Right atrium auricular region (tissue), 2 donors: ENCODE results near the gene UQCC3. TPM values are rescaled to one million over a fixed set of nuclear protein-coding genes. Genes with fewer than 3 reads are reported as not detected.

Experiments
- DNase-seq: peaks from one replicate; pipeline ENCODE4 v3.0.0-alpha.2; 2019; ENCODE audit warnings: low spot score
- H3K27ac ChIP-seq, 2 donors: fragments of 200-600 bp; sonication (generic); 1 replicate in 1 of 2; 2 replicates in 1 of 2; pipeline ENCODE4 v1.5.1; 2016 to 2019
- H3K27me3 ChIP-seq, 2 donors: fragments of 200-600 bp; sonication (generic); one replicate each; pipeline versions ENCODE4 v1.5.1 to v1.6.0; 2017 to 2019
- H3K36me3 ChIP-seq: fragments of 200-600 bp; sonication (generic); one replicate; pipeline ENCODE4 v1.5.1; 2016
- H3K4me1 ChIP-seq, 2 donors: fragments of 200-600 bp; sonication (generic); one replicate each; pipeline versions ENCODE4 v1.5.1 to v1.6.0; 2017 to 2019
- H3K4me3 ChIP-seq, 2 donors: fragments of 200-600 bp; sonication (generic); 1 replicate in 1 of 2; 2 replicates in 1 of 2; pipeline ENCODE4 v1.5.1; 2017 to 2019; ENCODE audit warnings: mild to moderate bottlenecking in 1 of 2, moderate library complexity in 1 of 2
- H3K9me3 ChIP-seq, 2 donors: fragments of 200-600 bp; sonication (generic); one replicate each; pipeline ENCODE4 v1.5.1; 2019
- total RNA-seq, 2 donors: library from RNA; depleted of rRNA; stranded (reverse); fragments of >200 nt; gene quantifications; one replicate each; pipeline ENCODE4 v1.1.0, GENCODE V29; 2016
- TF ChIP-seq, protein P1 (sequence below), 2 donors: fragments of 200-600 bp; sonication (generic); IDR thresholded peaks; one replicate each; pipeline ENCODE4 v1.5.1; 2019; ENCODE audit warnings: antibody characterized with exemption in 2 of 2

The UQCC3 gene, protein sequence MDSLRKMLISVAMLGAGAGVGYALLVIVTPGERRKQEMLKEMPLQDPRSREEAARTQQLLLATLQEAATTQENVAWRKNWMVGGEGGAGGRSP
- total RNA-seq = 1 to 10 TPM; 5.0 to 8.7 TPM

DNA sequence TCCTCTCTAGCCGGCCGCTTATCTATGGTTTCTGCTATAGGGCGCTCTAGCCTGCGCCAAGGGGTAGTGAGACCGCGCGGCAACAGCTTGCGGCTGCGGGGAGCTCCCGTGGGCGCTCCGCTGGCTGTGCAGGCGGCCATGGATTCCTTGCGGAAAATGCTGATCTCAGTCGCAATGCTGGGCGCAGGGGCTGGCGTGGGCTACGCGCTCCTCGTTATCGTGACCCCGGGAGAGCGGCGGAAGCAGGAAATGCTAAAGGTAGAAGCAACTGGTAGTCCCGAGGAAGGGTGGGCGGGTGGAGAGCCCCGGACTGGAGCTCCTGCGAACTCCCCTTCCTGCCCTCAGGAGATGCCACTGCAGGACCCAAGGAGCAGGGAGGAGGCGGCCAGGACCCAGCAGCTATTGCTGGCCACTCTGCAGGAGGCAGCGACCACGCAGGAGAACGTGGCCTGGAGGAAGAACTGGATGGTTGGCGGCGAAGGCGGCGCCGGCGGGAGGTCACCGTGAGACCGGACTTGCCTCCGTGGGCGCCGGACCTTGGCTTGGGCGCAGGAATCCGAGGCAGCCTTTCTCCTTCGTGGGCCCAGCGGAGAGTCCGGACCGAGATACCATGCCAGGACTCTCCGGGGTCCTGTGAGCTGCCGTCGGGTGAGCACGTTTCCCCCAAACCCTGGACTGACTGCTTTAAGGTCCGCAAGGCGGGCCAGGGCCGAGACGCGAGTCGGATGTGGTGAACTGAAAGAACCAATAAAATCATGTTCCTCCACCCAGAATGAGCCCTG, at the start of gene UQCC3, which contains the start of gene LBHD1:
Gene UQCC3 (plus strand): TSS at position 66 of the 782 bp plus-strand sequence. CDS start 73 bp downstream, at position 139.
Gene LBHD1 (minus strand): TSS at position 660 of the 782 bp plus-strand sequence. CDS start 2,236 bp downstream, outside the sequence.
- DNase-seq = peak; percentile 81
- peak within 1 kb of the TSS; percentile 74 to 83 for H3K27ac ChIP-seq
- no peaks in the 10 kb centered on the region for H3K27me3 ChIP-seq
- TF ChIP-seq, protein P1, sequence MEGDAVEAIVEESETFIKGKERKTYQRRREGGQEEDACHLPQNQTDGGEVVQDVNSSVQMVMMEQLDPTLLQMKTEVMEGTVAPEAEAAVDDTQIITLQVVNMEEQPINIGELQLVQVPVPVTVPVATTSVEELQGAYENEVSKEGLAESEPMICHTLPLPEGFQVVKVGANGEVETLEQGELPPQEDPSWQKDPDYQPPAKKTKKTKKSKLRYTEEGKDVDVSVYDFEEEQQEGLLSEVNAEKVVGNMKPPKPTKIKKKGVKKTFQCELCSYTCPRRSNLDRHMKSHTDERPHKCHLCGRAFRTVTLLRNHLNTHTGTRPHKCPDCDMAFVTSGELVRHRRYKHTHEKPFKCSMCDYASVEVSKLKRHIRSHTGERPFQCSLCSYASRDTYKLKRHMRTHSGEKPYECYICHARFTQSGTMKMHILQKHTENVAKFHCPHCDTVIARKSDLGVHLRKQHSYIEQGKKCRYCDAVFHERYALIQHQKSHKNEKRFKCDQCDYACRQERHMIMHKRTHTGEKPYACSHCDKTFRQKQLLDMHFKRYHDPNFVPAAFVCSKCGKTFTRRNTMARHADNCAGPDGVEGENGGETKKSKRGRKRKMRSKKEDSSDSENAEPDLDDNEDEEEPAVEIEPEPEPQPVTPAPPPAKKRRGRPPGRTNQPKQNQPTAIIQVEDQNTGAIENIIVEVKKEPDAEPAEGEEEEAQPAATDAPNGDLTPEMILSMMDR (IDR thresholded peaks at IDR 0.05) = peak in 1 of 2 donors; percentile 15
- peaks cover 16% of the 10 kb centered on the region for H3K36me3 ChIP-seq
- peak within 1 kb of the TSS; percentile 63 to 79 for H3K4me3 ChIP-seq
- no peaks in the 10 kb centered on the region for H3K9me3 ChIP-seq
- peaks cover 0 to 34% of the 10 kb centered on the region in 2 donors for H3K4me1 ChIP-seq

DNA sequence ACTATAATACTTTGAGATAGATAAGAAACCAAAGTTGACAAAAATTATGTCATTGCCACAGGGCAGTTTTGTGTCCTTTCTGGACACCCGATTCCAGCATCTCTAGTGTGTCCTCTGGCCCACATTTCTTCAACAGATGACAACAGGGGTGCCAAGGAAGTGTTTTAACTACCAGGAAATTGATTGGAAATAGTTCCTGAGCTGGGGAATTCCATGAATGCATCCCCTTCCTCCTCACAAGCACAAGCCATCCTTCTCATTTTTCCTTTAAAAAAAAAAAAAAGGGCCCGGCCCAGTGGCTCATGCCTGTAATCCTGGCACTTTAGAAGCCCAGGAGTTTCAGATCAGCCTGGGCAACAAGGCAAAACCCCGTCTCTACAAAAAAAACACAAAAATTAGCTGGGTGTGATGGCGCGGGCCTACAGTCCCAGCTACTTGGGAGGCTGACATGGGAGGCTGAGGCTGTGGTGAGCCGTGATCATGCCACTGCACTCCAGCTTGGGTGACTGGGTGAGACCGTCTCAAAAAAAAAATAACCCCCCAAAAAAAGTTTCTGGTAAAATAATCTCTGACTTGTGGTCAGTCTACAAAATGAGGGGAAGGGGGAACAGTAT, 48.9 kb upstream of the UQCC3 start:
- DNase-seq = no peak
- TF ChIP-seq, protein P1 (IDR thresholded peaks at IDR 0.05) = no peak
- Histone ChIP-seq H3K36me3 (peaks cover 25% of the 10 kb centered on the region), H3K4me1 (peaks cover 0 to 21% of the 10 kb centered on the region in 2 donors), H3K27me3 (no peaks in the 10 kb centered on the region), H3K9me3 (no peaks in the 10 kb centered on the region), H3K27ac (peak overlapping the region; percentile 83 to 84), H3K4me3 (peak overlapping the region in 1 of 2 donors; percentile 90)

DNA sequence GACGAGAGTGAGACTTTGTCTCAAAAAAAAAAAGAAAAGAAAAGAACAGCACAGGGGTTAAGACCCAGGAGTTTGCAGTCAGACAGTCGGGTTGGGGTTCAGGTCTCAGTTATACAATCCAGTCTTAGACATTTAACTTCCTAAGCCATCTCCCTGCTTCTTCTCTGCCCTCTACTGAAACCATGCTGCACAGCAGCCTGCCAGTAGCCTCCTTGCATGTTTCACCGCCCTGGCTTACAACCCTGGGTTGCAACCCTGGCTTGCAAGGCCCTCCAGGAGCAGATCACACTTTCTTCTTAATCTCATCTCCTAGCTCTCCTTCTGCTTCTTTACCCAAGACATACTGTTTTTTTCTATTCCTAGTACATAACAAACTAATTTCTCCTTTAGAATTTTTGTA, 43.8 kb upstream of the UQCC3 start:
- TF ChIP-seq, protein P1 (IDR thresholded peaks at IDR 0.05) = no peak
- DNase-seq = no peak
- Histone ChIP-seq H3K4me3 (no peak overlapping the region), H3K4me1 (no peaks in the 10 kb centered on the region), H3K36me3 (peaks cover 77% of the 10 kb centered on the region), H3K27me3 (no peaks in the 10 kb centered on the region), H3K27ac (no peak overlapping the region), H3K9me3 (no peaks in the 10 kb centered on the region)

DNA sequence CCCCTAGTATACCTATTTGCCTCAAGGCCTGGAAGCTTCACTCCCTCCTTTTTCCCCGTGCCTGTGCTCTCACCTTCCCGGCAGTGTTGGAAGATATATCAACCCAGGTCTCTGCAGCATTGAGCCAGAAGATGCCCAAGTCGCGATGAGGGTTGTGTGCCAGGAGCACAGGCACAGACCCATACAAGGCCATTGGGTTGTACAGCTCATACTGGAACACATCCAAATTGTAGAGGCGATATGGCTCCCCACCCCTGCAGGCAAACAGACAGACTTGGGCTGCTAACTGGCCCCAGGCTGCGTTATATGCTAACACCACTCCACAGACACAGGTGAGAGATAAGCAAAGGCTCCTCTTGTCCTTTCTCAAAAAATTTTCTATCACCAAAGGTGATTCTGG, 39.0 kb upstream of the UQCC3 start:
- H3K27me3 ChIP-seq = no peaks in the 10 kb centered on the region
- peaks cover 87% of the 10 kb centered on the region for H3K36me3 ChIP-seq
- H3K27ac ChIP-seq = no peak overlapping the region
- DNase-seq = no peak
- H3K4me1 ChIP-seq = no peaks in the 10 kb centered on the region
- TF ChIP-seq, protein P1 (IDR thresholded peaks at IDR 0.05) = no peak
- H3K4me3 ChIP-seq = no peak overlapping the region
- no peaks in the 10 kb centered on the region for H3K9me3 ChIP-seq

DNA sequence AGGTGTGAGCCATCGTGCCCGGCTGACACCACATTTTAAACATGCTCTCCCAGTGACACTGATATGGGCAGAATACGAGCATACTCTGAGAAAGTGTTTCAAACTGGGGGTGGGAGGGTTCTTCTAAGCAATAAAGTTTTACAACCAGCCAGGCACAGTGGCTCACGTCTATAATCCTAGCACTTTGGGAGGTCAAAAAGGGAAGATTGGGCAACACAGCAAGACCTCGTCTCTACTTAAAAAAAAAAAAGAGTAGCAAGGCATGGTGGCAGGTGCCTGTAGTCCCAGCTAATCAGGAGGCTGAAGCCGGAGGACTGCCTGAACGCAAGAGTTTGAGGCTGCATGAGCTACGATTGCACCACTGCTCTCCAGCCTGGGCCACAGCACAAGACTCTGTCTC, 27.3 kb upstream of the UQCC3 start:
- Histone ChIP-seq H3K4me1 (peaks cover 0 to 27% of the 10 kb centered on the region in 2 donors), H3K36me3 (peaks cover 27% of the 10 kb centered on the region), H3K9me3 (no peaks in the 10 kb centered on the region), H3K27me3 (no peaks in the 10 kb centered on the region), H3K27ac (no peak overlapping the region), H3K4me3 (no peak overlapping the region)
- TF ChIP-seq, protein P1 (IDR thresholded peaks at IDR 0.05) = no peak
- no peak for DNase-seq
